ENCODE data around the gene CCDC73.

DNA sequence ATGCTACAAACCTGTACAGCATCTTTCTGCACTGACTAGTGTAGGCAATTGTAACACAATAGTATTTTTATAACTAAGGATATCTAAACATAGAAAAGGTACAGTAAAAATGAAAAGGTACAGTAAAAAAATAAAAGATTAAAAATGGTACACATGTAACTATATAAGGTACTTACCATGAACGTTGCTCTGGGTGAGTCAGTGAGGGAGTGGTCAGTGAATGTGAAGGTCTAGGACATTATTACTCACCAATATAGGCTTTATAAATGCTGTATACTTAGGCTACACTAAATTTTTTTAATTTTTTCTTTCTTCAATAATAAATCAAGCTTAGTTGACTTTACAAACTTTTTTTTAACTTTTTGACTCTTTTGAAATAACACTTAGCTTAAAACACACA, 150.9 kb downstream of the CCDC73 start:
- TF ChIP-seq, protein P1, sequence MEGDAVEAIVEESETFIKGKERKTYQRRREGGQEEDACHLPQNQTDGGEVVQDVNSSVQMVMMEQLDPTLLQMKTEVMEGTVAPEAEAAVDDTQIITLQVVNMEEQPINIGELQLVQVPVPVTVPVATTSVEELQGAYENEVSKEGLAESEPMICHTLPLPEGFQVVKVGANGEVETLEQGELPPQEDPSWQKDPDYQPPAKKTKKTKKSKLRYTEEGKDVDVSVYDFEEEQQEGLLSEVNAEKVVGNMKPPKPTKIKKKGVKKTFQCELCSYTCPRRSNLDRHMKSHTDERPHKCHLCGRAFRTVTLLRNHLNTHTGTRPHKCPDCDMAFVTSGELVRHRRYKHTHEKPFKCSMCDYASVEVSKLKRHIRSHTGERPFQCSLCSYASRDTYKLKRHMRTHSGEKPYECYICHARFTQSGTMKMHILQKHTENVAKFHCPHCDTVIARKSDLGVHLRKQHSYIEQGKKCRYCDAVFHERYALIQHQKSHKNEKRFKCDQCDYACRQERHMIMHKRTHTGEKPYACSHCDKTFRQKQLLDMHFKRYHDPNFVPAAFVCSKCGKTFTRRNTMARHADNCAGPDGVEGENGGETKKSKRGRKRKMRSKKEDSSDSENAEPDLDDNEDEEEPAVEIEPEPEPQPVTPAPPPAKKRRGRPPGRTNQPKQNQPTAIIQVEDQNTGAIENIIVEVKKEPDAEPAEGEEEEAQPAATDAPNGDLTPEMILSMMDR (IDR thresholded peaks at IDR 0.05) = no peak
- TF ChIP-seq POLR2A (IDR thresholded peaks at IDR 0.05) = no peak
